Bronchial epithelial cell (primary cell): ENCODE measurements around the gene SETBP1. TPM values are rescaled to one million over a fixed set of nuclear protein-coding genes. Genes with fewer than 3 reads are reported as not detected.

Experiments
- DNase-seq: peaks from one replicate; pipeline ENCODE4 v3.0.0-alpha.2; 2010; ENCODE audit warnings: low read depth
- FAIRE-seq: peaks from 2 replicates; lab custom pipeline; 2011; peaks lifted over from hg19 to GRCh38; lab: Jason Lieb, UNC
- H3K27me3 ChIP-seq: 2 replicates; pipeline ENCODE4 v1.5.1; 2011; ENCODE audit warnings: low read length; ENCODE audit not compliant: control insufficient read depth, insufficient read depth
- H3K36me3 ChIP-seq: 2 replicates; pipeline ENCODE4 v1.5.1; 2011; ENCODE audit warnings: low read length; ENCODE audit not compliant: control insufficient read depth, insufficient read depth
- H3K4me3 ChIP-seq: 2 replicates; pipeline ENCODE4 v1.5.1; 2011; ENCODE audit warnings: mild to moderate bottlenecking, low read depth, low read length, control low read depth
- CTCF ChIP-seq: IDR thresholded peaks from 2 replicates; pipeline ENCODE4 v1.5.1; 2011; ENCODE audit warnings: mild to moderate bottlenecking, moderate library complexity, low read length, control low read depth, inconsistent platforms; ENCODE audit not compliant: insufficient read depth, severe bottlenecking
- total RNA-seq: library from RNA; depleted of rRNA; stranded (reverse); fragments of >200 nt; gene quantifications from 2 replicates; pipeline ENCODE4 v1.2.1, GENCODE V29; 2014

The SETBP1 gene
- total RNA-seq, 1 donor from 2014 or later, result 1.8 TPM

- TF ChIP-seq CTCF, result no peak
- FAIRE-seq (no peak), DNase-seq (no peak)
- no peaks in the 10 kb centered on the region for H3K27me3 ChIP-seq
- H3K36me3 ChIP-seq, result no peaks in the 10 kb centered on the region
- no peak overlapping the region for H3K4me3 ChIP-seq
Measured at GRCh38 chr18:44974174-44974573, 293.5 kb downstream of the SETBP1 start.

- Histone ChIP-seq H3K36me3 (no peaks in the 10 kb centered on the region), H3K4me3 (no peak overlapping the region), H3K27me3 (no peaks in the 10 kb centered on the region)
- no peak for DNase-seq
- FAIRE-seq, result no peak
- no peak for TF ChIP-seq CTCF
Measured at GRCh38 chr18:44977856-44978255, 297.2 kb downstream of the SETBP1 start.

- Histone ChIP-seq H3K27me3 (no peaks in the 10 kb centered on the region), H3K4me3 (no peak overlapping the region), H3K36me3 (no peaks in the 10 kb centered on the region)
- no peak for DNase-seq
- FAIRE-seq, result peak; percentile 7
- no peak for TF ChIP-seq CTCF
Measured at GRCh38 chr18:44979748-44980147, 299.1 kb downstream of the SETBP1 start.

- no peak for TF ChIP-seq CTCF
- no peak for FAIRE-seq
- H3K27me3 ChIP-seq, result no peaks in the 10 kb centered on the region
- H3K4me3 ChIP-seq, result no peak overlapping the region
- no peaks in the 10 kb centered on the region for H3K36me3 ChIP-seq
- DNase-seq, result no peak
Measured at GRCh38 chr18:44981121-44981520, 300.4 kb downstream of the SETBP1 start.

- TF ChIP-seq CTCF, result no peak
- no peak for FAIRE-seq
- H3K36me3 ChIP-seq, result no peaks in the 10 kb centered on the region
- H3K4me3 ChIP-seq, result no peak overlapping the region
- no peak for DNase-seq
- no peaks in the 10 kb centered on the region for H3K27me3 ChIP-seq
Measured at GRCh38 chr18:44986933-44987332, 306.2 kb downstream of the SETBP1 start.

GRCh38 chr18:44987371-44987770, 306.7 kb downstream of the SETBP1 start:
- FAIRE-seq (no peak), DNase-seq (no peak)
- no peaks in the 10 kb centered on the region for H3K36me3 ChIP-seq
- no peaks in the 10 kb centered on the region for H3K27me3 ChIP-seq
- no peak for TF ChIP-seq CTCF
- no peak overlapping the region for H3K4me3 ChIP-seq
